ENCODE data around the gene RRM2.

Gene RRM2

DNA sequence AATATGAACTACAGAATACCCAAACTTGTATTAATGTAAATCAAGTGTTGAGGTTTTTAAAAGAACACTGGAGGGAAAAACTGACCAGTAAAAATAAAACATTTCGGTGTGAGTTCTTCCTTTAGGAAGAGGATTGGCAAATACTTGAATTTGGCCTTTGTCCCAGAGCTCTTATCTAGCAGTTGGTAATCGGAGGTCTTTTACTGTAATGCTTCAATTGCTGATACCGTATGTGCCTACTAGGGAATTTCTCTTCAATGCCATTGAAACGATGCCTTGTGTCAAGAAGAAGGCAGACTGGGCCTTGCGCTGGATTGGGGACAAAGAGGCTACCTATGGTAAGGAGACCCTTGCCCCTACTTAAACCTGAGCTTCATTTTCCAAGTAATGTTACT is 4.1 kb downstream of the RRM2 start:
- DNase-seq (ENCODE audit: low read depth) = no peak
- no peak overlapping the region for H3K4me3 ChIP-seq (ENCODE audit: low read depth, low read length)

DNA sequence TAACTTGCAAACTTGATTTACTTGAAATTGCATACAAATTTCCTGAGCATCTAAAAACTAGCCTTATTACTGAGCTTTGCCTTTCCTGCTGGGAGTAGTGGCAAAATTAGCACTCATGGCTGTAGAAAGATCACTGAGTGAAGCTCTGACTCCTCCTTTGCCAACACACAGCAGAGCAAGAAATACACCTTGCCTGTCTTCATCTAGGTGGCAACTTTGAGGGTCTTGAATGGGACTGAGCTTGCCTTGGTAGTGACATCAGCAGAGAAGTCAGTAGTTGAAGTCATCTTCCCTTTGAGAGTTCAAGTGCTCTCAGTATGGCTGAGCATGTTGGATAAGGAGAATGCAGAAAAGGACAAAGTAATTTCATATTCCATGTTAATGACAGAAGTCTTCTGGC is 5.9 kb downstream of the RRM2 start:
- no peak overlapping the region for H3K4me3 ChIP-seq (ENCODE audit: low read depth, low read length)
- DNase-seq (ENCODE audit: low read depth) = no peak

DNA sequence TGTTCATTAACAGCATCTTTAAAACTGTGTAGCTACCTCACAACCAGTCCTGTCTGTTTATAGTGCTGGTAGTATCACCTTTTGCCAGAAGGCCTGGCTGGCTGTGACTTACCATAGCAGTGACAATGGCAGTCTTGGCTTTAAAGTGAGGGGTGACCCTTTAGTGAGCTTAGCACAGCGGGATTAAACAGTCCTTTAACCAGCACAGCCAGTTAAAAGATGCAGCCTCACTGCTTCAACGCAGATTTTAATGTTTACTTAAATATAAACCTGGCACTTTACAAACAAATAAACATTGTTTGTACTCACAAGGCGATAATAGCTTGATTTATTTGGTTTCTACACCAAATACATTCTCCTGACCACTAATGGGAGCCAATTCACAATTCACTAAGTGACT is 7.0 kb downstream of the RRM2 start:
- DNase-seq (ENCODE audit: low read depth) = no peak

DNA sequence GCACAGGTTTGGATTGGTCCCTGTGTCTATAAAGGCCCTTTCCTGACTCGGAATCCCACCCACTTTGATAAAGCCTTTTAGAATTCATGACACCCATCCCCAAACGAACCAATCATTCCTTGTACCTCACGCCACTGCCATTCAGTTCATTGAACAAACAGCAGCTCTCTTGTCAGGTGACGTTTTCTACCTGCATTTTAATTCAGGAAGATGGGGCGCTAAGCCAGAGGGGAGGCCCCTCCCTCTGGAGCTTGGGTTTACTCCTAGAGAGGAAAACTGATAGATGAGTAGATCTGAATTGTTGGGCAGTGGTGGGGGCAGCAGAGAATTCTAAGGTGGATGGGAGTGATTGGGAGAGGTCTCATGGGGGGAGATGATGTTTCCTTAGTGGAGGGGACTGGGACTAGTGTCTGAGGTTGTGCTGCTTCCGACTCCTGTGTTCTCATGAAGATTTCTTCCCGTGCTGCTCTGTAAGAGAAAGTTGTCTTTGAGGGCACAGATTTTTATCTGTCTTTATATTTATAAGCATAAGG is 9.6 kb downstream of the RRM2 start:
- H3K4me3 ChIP-seq (ENCODE audit: low read depth, low read length) = no peak overlapping the region
- DNase-seq (ENCODE audit: low read depth) = no peak

More for the DNA sequence above, 7.0 kb downstream of the RRM2 start:
- no peak overlapping the region for H3K4me3 ChIP-seq (ENCODE audit: low read depth, low read length)

DNA sequence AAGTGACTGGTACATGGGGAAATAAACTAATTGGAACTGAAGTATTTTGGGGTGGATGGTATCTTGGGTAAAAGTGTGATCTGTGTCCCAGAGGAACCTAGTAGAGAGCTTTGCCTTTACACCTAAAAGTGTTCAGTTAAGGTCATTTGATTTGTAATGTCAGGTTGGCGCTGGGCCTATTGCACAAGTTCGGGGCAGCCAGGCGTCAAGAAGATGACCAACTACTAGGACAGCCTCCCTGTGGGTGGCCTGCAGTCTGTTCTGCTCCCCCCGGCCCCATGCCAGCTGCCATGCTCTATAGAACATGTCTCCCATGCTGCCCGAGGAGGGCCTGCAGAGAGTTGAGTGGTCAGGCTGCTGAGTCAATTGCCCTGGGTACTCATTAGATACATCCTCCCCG is 10.1 kb downstream of the RRM2 start:
- H3K4me3 ChIP-seq (ENCODE audit: low read depth, low read length) = no peak overlapping the region
- DNase-seq (ENCODE audit: low read depth) = no peak

DNA sequence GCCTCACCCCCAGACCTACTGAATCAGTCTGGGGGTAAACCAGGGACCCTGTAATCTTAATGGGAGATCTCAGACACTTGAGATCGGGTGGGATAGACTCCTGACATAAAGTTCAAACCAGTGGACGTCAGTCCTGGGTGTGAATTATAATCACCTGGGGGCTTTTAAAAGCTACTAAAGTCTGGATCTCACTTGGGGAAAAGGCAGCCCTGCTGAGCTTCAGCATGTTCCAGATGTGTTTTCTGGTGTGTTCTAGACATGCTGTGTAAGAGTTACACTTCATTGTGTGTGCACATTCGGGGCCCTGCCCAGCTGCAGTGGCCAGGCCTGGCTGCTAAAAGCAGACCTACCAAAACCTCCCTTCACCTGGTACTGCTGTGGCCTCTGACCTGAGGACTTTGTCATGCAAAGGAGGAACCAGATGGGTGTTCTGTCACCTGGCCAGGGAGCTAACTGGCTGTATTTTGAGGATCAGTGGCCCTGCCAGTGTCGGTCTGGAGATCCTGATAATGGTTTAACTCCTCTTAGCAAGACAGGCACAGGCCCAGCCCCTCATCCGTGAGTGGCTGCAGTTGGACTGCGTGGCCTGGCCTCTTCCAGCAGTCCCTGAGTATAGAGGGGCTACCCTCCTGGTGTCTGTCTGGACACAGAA is 10.6 kb downstream of the RRM2 start:
- DNase-seq (ENCODE audit: low read depth) = no peak
- H3K4me3 ChIP-seq (ENCODE audit: low read depth, low read length) = no peak overlapping the region

DNA sequence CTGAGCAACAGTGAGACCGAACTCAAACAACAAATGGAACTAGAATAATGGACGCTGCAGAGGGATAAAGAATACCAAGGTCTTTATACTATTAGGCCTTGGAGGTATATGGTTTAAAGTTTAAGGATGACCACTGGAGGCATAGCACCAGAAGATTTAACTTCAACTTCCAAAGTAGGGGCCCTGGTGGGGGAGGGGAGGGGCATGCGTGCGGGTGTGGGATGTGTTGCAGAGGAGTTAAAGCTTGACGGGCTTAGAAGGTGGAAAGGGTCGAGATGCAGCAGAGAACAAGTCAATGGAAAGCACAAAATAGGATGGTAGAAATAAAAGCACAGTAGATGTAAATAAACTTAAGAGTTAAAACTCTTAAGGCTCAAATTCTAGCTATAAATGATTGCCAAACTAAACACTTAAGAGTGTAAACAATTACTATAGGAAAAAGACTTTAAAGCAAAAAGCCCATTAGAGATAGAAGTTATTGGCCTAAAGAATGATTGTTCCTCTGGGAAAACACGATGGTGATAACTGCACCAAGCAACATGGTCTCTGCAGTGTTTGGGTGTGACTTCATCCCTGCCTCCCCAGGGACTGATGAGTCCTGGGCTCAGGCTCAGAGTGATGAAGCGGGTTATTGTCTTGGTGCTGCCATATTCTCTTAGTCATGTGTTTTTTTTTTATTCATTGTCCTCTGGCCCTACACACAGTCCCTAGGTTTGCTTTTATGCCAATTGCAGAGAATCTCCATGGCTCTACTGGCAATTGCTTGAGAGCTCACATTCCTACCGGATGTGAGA is 13.0 kb downstream of the RRM2 start:
- peak; percentile 28 for DNase-seq (ENCODE audit: low read depth)
- no peak overlapping the region for H3K4me3 ChIP-seq (ENCODE audit: low read depth, low read length)

DNA sequence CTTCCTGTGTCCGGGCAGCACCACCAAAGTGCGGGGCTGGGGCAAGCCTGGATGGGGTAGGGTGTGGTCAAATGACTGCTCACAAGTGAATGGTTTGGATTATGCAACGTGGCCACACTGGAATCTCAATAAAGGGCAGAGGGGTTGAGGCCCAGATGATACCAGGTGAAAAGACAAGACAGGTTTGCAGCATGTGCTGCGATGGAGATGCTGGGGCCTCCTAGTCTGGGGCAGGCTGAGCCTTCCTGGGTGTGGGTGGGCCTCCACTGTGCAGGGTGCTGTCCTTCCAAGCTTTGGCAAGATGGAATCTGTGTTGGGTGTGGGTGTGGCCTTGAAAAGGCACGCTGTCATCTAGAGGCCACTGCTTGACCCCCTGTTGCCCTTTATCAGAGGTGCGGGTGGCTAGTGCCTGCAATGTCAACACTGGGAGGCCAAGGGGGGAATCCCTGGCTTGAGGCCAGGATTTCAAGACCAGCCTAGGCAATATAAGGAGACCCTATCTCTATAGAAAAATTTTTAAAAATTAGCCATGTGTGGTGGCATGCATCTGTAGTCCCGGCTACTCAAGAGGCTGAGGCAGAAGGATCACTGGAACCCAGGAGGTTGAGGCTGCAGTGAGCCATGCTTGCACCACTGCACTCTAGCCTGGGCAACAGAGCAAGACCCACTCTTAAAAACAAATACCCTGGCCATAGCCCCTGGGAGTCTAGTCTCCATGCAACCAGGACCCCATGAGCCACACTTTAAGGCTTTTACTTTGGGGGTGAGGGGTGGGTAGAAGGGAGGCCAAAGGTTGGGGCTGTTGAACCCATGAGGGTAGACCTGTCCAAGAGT is 13.8 kb downstream of the RRM2 start:
- no peak for DNase-seq (ENCODE audit: low read depth)

DNA sequence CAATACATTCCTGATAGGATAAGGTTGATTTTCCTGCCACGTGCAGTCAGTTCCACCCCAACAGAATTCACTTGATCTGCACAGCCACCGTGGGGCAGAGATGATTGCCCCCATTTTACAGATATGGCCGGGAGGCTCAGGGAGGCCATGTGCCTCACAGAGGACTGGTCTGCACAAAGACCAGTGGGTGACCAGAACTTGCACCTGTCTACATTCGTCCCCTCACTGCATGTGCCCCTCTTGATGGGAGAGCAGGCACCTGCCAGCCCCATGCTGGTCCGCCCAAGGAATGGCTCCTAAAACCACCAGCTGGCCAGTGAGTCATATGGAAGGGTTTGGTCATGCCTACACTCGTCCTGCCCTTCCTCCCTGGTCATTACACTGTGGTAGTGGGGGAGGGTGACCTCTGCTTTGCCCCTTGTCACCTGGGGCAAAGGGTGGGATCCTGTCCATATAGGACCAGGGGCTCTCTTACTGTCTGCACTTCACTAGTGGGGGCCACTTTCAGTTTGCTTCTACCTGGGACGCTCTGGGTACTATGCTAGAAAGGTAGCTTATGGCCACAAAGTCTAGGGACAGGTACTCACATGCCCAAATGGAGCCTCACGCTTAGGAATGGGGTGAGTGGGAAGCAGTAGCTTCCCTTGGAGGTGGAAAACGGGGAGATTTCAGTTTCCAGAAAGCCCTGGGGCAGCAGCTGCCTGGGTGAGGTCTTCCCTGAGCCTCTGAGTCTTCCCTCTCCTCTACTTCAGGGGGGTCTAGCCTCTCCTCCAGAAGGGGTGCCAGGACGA is 14.7 kb downstream of the RRM2 start:
- no peak overlapping the region for H3K4me3 ChIP-seq (ENCODE audit: low read depth, low read length)
- no peak for DNase-seq (ENCODE audit: low read depth)

More for the DNA sequence above, 13.8 kb downstream of the RRM2 start:
- H3K4me3 ChIP-seq (ENCODE audit: low read depth, low read length) = no peak overlapping the region

DNA sequence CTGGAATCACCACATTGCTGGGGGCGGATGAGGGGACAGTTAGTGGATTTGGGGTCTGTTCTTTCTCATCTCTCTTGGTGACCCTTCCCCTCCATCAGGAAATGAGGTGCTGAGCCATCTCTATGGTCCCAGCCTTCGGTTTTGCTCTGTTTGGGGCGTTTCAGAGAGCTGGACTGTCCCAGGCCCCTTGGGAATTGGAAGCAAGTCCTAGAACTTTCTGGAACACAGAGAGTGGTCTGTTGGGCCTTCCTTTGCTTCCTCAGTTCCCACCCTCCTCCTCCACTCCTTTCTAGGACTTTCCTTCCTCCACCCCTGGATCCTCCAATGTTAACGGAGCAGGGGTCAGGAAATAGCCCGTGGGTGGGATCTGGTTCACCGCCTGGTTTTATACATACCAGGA is 17.0 kb downstream of the RRM2 start:
- no peak for DNase-seq (ENCODE audit: low read depth)
- H3K4me3 ChIP-seq (ENCODE audit: low read depth, low read length) = no peak overlapping the region

DNA sequence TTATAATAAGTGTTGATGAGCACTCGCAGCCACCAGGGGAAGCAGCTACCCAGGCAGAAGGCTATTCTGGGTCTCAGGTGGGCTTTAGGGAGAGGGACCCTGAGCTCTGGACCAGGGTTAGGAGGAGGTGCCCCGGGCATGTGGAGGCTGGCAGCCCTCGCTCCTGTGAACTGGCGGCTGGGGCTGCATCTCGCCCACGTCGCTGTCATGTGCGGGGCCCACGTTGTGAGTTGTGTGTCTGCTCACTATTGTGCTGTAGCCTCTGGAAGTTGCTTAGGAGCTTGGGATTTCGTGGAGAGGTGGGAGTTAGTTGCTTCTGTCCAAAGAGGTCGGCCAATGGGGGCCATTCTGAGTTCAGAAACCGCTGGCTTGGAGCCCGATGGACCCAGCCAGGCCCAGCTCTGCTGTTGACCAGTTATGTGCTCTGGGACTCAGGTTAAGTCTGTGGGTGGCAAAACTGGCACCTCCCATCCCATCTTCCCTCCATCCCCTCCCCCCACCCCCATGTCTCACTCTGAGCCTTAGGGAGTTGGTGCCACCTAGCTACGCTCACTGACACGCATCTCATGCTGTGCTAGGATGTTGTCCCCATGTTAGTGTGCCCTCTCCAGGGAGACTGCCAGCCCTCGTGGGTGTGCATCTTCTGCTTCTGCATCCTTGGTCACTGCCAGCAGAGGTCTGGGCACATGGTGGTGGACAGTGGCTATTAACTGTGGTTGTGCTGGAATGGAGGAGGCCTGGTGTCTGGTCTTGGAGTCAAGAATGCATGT is 18.5 kb downstream of the RRM2 start:
- H3K4me3 ChIP-seq (ENCODE audit: low read depth, low read length) = no peak overlapping the region
- no peak for DNase-seq (ENCODE audit: low read depth)

DNA sequence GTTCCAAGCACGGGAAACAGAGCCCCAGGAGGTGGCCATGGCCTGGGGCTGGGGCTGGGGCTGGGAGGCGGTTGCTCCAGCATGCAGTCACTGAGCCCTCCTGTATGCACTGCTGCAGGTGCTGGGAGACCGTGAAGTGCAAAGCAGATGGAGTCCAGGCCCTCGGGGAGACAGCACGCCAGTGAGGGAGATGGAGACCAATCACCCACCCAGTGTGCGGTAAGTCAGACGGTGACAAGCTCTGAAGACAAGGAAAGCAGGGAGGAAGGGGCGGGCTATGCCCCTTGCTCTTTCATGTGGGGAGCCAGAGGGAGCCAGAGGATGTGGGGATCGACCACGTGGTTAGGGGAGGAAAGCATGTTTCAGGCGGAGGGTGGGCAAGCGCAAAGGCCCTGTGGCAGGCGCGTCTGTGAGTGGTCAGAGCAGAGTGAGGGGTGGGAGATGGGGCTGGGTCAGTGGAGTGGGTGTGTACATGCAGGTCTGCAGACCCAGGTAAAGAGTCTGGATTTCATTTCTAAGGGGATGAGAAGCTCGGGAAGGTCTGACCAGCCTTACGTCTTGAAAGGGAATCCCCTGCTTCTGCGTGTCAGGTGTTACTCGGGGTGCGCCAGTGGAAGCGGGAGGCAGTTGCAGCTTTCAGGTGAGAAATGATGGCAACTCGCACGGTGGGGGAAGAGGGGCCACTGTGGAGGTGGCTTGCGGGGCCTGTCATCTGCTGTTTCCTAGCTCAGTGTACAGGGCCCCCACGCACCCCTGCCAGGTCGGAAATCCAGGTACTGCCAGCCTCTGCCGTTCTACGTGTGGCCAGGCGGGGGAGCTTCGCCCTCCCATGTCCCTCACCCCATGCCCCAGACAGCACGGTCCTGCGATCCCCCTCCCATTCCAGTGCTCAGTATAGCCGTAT is 19.4 kb downstream of the RRM2 start:
- DNase-seq (ENCODE audit: low read depth) = no peak
- H3K4me3 ChIP-seq (ENCODE audit: low read depth, low read length) = no peak overlapping the region

DNA sequence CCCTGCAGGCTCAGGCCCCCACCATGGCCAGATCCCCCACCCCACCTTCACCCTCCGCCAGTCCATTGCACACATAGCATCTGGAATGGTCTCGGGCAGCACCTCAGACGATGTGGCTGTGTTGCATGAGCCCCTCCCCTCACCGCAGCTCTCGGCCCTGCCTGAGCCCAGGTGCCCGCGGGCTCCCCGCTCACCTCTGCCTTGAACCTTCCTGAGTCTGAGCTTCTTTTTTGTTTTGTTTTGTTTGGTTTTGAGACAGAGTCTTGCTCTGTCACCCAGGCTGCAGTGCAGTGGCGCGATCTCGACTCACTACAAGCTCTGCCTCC is 20.1 kb downstream of the RRM2 start:
- DNase-seq (ENCODE audit: low read depth) = no peak

DNA sequence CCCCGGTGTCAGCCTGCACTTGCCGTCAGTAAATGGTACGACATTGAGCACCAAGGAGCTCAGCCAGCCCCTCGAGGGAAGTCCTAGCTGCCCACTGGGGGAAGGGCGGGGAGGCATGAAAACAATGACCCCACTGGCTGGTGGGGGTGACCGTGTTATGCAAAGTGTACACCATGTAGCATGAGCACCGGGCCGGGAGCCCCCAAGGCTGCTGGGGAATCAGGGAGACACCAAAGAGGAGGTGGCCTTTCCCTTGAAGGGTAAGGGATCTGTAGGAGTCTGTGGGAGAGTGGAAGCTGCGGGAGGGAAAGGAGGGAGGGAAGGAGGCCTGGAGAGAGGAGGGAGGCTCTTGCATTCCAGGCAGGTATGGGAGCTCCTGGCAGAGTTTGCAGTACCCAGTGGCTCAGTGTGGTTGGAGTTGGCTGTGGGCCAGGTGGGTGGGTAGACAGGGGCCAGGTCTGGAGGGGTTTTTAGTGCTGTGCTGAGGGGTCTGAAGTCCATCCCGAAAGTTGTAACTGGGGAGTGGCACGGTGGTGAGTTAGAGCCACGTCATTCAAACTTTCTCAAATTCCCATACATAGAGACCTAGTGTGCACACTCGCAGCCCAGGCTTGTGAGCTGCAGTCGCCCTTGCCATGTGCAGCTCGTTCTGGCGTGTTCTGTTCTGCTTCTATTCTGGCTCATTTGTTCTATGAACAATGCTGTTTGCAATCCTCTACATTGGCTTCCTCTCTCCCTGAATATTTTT is 22.4 kb downstream of the RRM2 start:
- no peak for DNase-seq (ENCODE audit: low read depth)
- no peak overlapping the region for H3K4me3 ChIP-seq (ENCODE audit: low read depth, low read length)

More for the DNA sequence above, 20.1 kb downstream of the RRM2 start:
- H3K4me3 ChIP-seq (ENCODE audit: low read depth, low read length) = no peak overlapping the region

DNA sequence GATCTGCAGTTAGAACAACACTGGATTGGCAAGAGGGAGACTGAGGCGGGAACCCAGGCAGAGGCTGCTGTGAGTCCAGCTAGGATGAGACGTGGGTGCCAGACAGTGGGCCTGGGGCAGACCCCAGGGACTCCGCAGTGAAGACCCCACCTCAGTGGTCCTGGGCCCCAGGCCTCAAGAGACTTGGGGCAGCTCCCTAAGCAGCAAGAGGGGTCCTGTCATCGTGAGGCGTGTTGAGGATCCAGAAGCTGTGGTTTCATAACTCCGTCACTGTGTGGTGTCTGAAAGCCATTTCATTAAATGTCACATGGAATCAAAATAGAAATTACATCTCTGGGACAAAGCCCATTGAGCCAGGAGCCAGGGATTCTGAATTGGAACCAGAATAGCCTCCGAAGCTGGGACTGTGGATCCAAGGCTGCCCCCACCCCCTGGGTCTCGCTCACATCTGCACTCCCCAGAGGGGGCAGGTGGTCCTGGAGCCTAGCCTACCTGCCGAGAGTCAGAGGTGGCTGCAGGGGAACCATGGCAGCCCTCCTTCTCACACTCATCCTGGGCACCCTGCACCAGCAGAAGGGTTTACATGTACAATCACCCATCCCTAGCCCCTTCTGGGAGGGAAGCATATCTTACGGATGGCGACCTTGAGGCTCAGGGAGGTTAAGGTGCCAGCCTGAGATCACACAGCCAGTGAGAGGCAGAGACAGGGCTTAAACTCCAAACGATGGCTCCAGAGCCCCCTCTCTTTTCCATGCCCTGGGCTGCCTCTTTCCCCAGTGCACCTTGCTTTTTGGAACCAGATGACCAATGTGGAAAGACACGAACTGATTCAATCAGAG is 23.2 kb downstream of the RRM2 start:
- DNase-seq (ENCODE audit: low read depth) = no peak
- H3K4me3 ChIP-seq (ENCODE audit: low read depth, low read length) = no peak overlapping the region

DNA sequence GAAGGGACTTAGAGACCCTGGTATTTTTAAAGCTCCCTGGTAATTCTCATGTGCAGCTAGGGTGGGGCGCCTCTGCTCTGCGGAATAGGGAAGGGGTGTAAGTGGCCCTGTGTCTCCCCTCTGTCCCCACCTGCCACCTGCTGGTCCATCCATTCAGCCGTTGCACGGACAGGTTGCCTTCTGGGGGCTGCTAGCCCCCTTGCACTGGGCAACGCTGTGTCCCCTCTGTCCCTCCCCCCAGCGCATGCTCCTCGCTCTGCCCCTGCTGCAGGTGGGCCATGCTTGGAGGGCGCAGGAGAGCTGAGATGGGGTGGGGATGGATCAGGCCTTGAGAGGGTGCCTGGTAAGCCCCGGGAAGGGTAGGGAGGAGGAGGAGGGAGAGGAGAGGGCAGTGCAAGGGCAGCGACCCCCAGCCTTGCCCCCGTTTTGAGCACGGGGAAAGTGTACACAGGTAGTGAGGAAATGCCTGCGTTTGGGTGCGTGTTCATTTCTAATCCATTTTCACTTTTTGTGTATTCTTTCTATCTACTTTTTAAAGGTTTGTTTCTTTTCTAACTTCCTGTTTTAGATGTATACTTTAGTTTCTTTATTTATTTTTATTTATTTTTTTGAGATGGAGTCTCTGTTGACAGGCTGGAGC is 23.9 kb downstream of the RRM2 start:
- H3K4me3 ChIP-seq (ENCODE audit: low read depth, low read length) = no peak overlapping the region
- DNase-seq (ENCODE audit: low read depth) = no peak
